Measurements from ENCODE around the gene RAB11FIP3. TPM values are rescaled to one million over a fixed set of nuclear protein-coding genes. Genes with fewer than 3 reads are reported as not detected.
"Not testable (repeated sequence)": the region's sequence is repeated elsewhere in the genome, so short reads cannot be mapped to it uniquely, and the experiment has no call there.

The RAB11FIP3 gene
- total RNA-seq, 1 donor from 2014 or later = 27.4 TPM

DNA sequence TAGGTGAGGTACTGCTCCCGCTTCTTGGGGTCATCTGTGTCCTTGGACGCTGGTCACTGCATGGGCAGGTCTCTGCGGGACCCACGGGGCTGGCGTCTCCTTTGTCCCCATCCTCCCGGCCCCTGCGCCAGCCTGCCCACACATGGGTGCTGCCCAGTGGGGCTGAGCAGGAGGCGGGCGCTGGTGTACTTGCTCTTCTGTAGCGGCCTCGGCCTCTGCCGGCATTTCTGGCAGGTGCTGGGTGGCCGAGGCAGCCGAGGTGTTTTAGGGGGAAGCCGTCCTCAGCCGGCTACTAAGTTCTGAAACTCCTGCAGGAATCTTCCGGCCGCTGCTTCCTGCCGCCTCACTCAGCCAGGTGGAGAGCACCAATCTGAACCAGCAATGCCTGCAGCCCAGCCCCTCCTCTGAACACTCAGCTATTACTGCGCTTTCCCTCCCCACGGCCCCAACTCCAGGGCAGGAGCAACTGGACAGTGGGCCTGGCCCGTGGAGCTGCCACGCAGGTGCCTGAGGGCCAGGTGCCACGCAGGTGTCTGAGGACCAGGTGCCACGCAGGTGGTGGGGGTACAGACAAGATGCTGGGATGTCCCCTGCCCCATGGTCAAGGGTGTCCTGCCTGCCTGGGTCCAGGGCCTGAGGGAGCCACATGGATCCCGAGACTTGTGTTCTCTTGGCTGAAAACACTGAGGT, 13.7 kb upstream of the RAB11FIP3 start:
- H3K36me3 ChIP-seq = peaks cover 18% of the 10 kb centered on the region
- no peaks in the 10 kb centered on the region for H3K9me3 ChIP-seq (replicated peaks)
- intact Hi-C loops (cut with micrococcal nuclease) = no loop called here
- no peaks in the 10 kb centered on the region for H3K27me3 ChIP-seq (ENCODE audit: low read depth)
- no peak overlapping the region for H3K27ac ChIP-seq (replicated peaks)
- no peak overlapping the region for H3K4me3 ChIP-seq
- DNase-seq = no peak
- H3K4me1 ChIP-seq = no peaks in the 10 kb centered on the region
- TF ChIP-seq, protein P1, sequence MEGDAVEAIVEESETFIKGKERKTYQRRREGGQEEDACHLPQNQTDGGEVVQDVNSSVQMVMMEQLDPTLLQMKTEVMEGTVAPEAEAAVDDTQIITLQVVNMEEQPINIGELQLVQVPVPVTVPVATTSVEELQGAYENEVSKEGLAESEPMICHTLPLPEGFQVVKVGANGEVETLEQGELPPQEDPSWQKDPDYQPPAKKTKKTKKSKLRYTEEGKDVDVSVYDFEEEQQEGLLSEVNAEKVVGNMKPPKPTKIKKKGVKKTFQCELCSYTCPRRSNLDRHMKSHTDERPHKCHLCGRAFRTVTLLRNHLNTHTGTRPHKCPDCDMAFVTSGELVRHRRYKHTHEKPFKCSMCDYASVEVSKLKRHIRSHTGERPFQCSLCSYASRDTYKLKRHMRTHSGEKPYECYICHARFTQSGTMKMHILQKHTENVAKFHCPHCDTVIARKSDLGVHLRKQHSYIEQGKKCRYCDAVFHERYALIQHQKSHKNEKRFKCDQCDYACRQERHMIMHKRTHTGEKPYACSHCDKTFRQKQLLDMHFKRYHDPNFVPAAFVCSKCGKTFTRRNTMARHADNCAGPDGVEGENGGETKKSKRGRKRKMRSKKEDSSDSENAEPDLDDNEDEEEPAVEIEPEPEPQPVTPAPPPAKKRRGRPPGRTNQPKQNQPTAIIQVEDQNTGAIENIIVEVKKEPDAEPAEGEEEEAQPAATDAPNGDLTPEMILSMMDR (IDR thresholded peaks at IDR 0.05; ENCODE audit: borderline replicate concordance) = no peak

DNA sequence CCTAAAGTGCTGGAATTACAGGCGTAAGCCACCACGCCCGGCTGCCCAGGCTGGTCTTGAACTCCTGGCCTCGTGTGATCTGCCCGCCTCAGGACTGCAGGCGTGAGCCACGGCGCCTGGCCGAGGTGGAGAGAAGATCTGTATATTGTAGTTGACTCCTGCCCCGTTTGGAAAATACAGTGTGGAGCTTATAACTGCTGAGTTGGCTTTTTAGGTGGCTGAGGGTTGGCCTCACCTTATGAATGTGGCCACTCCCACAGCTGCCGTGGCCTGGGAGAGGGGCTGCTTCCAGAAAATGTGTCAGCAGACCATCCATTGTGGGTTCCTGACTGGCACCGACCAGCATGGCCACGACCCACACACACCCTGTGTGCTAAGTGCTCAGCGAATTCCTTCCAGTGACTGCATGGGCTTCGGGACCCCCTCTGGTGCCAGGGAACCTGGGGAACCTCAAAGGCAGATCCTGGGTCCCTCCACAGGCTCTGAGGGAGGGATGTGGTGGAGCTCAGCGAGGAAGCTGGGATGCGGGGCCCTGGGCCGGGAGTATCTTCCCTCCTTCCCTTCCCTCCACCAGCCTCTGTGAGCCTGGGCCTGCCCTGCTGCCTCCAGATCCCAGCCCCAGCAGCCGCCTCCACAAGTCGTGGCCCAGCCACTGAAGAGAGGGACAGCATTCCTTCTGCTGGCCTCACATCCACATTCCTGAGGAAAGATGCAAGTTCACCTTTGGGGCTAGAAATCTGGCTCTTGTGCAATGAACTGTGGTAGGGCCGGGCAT, 10.9 kb upstream of the RAB11FIP3 start:
- Histone ChIP-seq H3K9me3 (replicated peaks) (no peaks in the 10 kb centered on the region), H3K4me3 (no peak overlapping the region), H3K27me3 (ENCODE audit: low read depth) (no peaks in the 10 kb centered on the region), H3K4me1 (no peaks in the 10 kb centered on the region), H3K36me3 (peaks cover 18% of the 10 kb centered on the region), H3K27ac (replicated peaks) (no peak overlapping the region)
- intact Hi-C loops (cut with micrococcal nuclease) = no loop called here
- TF ChIP-seq, protein P1 (IDR thresholded peaks at IDR 0.05; ENCODE audit: borderline replicate concordance) = no peak
- DNase-seq = no peak

DNA sequence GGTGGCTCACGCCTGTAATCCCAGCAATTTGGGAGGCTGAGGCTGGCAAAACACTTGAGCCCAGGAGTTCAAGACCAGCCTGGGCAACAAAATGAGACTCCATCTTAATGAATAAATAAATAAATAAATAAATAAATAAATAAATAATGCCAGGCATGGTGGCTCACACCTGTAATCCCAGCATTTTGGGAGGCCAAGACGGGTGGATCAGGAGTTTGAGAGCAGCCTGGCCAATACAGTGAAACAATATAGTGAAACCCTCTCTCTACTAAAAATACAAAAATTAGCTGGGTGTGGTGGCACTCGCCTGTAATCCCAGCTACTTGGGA, 10.3 kb upstream of the RAB11FIP3 start:
- H3K36me3 ChIP-seq = peaks cover 18% of the 10 kb centered on the region
- H3K9me3 ChIP-seq (replicated peaks); H3K4me1 ChIP-seq; H3K27me3 ChIP-seq (ENCODE audit: low read depth); H3K4me3 ChIP-seq; H3K27ac ChIP-seq (replicated peaks); DNase-seq; intact Hi-C loops (cut with micrococcal nuclease): not testable (repeated sequence)

DNA sequence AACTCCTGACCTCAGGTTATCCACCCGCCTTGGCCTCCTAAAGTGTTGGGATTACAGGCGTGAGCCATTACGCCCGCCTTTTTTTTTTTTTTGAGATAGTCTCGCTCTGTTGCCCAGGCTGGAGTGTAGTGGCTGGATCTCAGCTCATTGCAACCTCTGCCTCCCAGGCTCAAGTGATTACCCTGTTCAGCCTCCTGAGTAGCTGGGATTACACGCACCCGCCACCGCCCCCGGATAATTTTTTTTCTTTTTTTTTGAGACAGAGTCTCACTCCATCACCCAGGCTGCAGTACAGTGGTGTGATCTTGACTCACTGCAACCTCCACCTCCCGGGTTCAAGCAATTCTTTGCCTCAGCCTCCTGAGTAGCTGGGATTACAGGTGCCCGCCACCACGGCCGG, 3.3 kb upstream of the RAB11FIP3 start:
- H3K27ac ChIP-seq (replicated peaks); H3K9me3 ChIP-seq (replicated peaks); H3K36me3 ChIP-seq; H3K4me3 ChIP-seq; intact Hi-C loops (cut with micrococcal nuclease); H3K27me3 ChIP-seq (ENCODE audit: low read depth); DNase-seq: not testable (repeated sequence)
- peaks cover 33% of the 10 kb centered on the region for H3K4me1 ChIP-seq

DNA sequence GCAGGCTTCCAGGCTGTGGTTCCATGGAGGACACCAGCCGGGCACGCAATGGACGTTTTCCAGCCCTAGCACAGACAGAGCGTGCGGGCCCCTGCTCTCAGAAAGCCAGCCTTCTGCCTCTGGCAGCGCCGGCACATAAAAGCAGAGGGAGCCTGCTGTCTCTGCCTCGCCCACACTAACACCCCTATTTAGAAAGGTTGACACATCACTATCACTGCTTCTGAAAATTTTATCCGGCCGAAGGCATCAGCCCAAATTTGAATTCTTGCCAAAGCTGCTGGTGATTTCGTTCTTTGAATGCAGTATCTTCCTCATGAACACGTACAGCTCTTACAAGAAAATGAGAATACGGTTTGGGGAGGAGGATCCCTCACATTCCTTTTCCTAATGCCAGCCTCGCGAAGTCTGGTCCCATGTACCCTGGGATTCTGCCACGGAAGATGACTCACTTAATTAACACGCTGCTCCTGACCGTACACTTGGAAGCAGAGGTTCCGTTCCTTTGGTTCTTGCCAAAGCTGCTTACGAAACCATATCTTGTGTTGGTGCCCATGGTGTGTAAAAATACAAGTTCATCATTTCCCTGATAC, 1.3 kb upstream of the RAB11FIP3 start:
- intact Hi-C loops (cut with micrococcal nuclease) = no loop called here
- H3K36me3 ChIP-seq = no peaks in the 10 kb centered on the region

DNA sequence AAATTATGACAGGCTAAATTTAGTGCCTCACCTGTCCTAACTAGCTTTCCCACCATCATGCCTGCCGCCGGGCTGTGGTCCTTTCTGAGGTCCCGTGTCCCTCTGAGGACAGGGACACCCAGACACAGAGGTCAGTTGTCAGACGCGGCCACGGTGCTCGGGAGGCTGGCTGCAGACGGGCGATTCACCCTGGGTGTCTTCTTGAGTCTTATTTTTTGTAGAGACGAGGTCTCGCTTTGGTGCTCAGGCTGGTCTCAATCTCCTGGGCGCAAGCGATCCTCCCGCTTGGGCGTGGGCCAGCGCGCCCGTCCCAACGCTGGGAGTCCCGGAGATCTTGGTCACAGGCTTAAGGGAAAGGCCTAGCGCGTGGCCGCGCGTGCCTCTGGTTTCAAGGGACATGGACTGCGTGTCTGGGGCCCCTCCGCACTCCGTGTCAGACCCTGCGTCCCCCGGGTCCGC, 797 bp upstream of the RAB11FIP3 start:
- peaks cover 52% of the 10 kb centered on the region for H3K4me1 ChIP-seq
- H3K4me3 ChIP-seq = peak overlapping the region; percentile 76
- intact Hi-C loops (cut with micrococcal nuclease) = no loop called here
- H3K27ac ChIP-seq (replicated peaks) = peak overlapping the region; percentile 97
- TF ChIP-seq, protein P1 (IDR thresholded peaks at IDR 0.05; ENCODE audit: borderline replicate concordance) = no peak
- DNase-seq = peak; percentile 55
- no peaks in the 10 kb centered on the region for H3K27me3 ChIP-seq (ENCODE audit: low read depth)
- H3K36me3 ChIP-seq = peaks cover 4% of the 10 kb centered on the region
- no peaks in the 10 kb centered on the region for H3K9me3 ChIP-seq (replicated peaks)

More for the DNA sequence above, 1.3 kb upstream of the RAB11FIP3 start:
- peak overlapping the region; percentile 97 for H3K27ac ChIP-seq (replicated peaks)
- DNase-seq = peak; percentile 46
- H3K9me3 ChIP-seq (replicated peaks) = no peaks in the 10 kb centered on the region
- peaks cover 49% of the 10 kb centered on the region for H3K4me1 ChIP-seq
- TF ChIP-seq, protein P1 (IDR thresholded peaks at IDR 0.05; ENCODE audit: borderline replicate concordance) = no peak
- peak overlapping the region; percentile 76 for H3K4me3 ChIP-seq
- H3K27me3 ChIP-seq (ENCODE audit: low read depth) = no peaks in the 10 kb centered on the region
